Measurements from ENCODE around the gene UBA1.

UBA1 gene

DNA sequence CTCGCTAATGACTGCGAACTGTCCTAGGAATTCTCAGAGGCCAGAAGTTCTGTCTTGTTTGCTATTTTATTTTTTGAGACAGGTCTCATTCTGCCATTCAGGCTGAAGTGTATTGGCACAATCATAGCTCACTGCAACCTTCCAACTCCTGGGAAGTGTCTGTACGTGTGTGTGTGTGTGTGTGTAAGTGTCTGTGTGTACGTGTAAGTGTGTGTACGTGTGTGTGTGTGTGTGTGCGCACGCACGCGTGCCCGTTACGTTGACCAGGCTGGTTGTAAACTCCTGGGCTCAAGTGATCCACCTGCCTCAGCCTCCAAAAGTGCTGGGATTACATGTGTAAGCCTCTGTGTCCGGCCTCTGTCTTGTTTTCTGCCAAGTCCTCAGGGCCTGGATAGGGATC, 14.5 kb downstream of the UBA1 start:
- TF ChIP-seq, protein P1, sequence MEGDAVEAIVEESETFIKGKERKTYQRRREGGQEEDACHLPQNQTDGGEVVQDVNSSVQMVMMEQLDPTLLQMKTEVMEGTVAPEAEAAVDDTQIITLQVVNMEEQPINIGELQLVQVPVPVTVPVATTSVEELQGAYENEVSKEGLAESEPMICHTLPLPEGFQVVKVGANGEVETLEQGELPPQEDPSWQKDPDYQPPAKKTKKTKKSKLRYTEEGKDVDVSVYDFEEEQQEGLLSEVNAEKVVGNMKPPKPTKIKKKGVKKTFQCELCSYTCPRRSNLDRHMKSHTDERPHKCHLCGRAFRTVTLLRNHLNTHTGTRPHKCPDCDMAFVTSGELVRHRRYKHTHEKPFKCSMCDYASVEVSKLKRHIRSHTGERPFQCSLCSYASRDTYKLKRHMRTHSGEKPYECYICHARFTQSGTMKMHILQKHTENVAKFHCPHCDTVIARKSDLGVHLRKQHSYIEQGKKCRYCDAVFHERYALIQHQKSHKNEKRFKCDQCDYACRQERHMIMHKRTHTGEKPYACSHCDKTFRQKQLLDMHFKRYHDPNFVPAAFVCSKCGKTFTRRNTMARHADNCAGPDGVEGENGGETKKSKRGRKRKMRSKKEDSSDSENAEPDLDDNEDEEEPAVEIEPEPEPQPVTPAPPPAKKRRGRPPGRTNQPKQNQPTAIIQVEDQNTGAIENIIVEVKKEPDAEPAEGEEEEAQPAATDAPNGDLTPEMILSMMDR (conservative IDR thresholded peaks at IDR 0.05; ENCODE audit: control insufficient read depth, insufficient read depth, low read depth, low read length): no peak
- no peak for DNase-seq (ENCODE audit: low read depth)
- H3K4me3 ChIP-seq (ENCODE audit: control insufficient read depth, low read depth, low read length): no peak overlapping the region

DNA sequence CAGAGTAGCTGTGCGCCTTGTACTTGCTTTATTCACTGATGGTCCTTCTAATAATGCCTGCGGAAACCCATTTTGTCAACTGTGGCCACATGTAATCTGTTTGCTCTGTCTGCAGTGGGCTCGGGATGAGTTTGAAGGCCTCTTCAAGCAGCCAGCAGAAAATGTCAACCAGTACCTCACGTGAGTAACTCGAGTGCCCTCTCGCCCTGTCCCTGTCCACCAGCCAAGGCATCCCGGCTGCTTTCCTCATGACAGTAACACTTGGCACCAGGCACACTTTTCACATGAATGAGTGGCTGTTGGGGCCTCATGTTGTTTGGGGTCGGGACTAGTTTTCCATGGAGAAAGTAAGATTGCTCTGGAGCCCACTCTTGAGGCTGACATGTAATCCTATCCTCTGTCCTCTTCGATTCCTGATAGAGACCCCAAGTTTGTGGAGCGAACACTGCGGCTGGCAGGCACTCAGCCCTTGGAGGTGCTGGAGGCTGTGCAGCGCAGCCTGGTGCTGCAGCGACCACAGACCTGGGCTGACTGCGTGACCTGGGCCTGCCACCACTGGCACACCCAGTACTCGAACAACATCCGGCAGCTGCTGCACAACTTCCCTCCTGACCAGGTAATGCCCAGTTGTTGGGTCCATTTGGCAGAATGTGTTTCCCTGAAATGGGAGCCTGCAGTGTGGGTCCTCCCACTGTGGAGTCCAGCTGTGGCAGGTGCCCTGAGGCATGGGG, 16.0 kb downstream of the UBA1 start:
- TF ChIP-seq, protein P1 (conservative IDR thresholded peaks at IDR 0.05; ENCODE audit: control insufficient read depth, insufficient read depth, low read depth, low read length): no peak
- H3K4me3 ChIP-seq (ENCODE audit: control insufficient read depth, low read depth, low read length): no peak overlapping the region
- DNase-seq (ENCODE audit: low read depth): no peak

DNA sequence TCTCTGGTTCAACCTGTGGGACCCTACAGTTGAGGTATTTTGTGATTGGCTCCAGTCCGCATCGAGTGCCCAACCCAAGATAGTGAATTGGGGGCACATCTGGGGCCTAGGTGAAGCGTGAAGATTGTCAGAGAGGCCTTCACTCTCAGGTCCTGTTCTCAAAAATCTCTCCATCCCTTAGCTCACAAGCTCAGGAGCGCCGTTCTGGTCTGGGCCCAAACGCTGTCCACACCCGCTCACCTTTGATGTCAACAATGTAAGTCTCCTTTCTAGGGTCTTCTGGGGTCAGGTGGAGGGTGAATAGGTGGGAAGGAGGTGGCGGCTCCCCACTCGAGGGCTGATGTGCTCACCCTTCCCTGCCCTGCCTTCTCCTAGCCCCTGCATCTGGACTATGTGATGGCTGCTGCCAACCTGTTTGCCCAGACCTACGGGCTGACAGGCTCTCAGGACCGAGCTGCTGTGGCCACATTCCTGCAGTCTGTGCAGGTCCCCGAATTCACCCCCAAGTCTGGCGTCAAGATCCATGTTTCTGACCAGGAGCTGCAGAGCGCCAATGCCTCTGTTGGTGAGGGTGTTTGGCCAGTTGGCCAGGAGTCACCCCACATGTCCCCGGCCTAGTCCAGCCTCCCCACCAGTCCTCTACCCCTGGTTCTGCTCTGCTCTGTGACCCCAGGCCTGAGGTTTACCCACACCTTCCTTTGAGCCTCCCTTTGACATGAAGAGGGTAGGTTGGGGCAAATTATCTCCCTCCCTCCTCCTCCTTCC, 17.2 kb downstream of the UBA1 start:
- TF ChIP-seq, protein P1 (conservative IDR thresholded peaks at IDR 0.05; ENCODE audit: control insufficient read depth, insufficient read depth, low read depth, low read length): no peak
- DNase-seq (ENCODE audit: low read depth): no peak
- no peak overlapping the region for H3K4me3 ChIP-seq (ENCODE audit: control insufficient read depth, low read depth, low read length)

DNA sequence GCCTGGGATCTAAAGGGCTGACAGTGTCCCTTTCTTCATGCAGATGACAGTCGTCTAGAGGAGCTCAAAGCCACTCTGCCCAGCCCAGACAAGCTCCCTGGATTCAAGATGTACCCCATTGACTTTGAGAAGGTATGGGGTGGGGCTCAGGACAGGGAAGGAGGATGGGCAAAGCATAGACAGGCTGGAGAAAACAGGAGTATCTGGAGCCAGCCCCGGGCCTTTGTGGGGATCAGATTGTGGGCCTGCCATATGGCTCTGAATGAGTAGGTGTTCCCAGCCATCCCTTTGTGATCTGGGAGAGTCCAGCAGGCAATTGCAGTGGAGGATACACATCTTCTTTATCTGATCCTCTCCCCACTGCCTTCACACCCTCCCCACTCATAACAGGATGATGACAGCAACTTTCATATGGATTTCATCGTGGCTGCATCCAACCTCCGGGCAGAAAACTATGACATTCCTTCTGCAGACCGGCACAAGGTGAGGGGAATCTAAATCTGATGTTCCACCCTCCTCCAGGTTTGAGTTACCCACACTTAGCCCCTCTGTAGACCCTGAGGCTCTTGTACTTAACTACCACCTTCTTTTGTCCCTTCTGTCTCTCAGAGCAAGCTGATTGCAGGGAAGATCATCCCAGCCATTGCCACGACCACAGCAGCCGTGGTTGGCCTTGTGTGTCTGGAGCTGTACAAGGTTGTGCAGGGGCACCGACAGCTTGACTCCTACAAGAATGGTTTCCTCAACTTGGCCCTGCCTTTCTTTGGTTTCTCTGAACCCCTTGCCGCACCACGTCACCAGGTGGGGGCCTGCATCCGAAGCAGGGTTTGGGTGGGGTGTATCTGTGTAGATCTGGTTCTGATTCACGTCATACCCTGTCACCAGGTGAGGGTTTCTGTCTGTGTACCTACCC, 19.0 kb downstream of the UBA1 start:
- TF ChIP-seq, protein P1 (conservative IDR thresholded peaks at IDR 0.05; ENCODE audit: control insufficient read depth, insufficient read depth, low read depth, low read length): no peak
- DNase-seq (ENCODE audit: low read depth): no peak
- no peak overlapping the region for H3K4me3 ChIP-seq (ENCODE audit: control insufficient read depth, low read depth, low read length)

DNA sequence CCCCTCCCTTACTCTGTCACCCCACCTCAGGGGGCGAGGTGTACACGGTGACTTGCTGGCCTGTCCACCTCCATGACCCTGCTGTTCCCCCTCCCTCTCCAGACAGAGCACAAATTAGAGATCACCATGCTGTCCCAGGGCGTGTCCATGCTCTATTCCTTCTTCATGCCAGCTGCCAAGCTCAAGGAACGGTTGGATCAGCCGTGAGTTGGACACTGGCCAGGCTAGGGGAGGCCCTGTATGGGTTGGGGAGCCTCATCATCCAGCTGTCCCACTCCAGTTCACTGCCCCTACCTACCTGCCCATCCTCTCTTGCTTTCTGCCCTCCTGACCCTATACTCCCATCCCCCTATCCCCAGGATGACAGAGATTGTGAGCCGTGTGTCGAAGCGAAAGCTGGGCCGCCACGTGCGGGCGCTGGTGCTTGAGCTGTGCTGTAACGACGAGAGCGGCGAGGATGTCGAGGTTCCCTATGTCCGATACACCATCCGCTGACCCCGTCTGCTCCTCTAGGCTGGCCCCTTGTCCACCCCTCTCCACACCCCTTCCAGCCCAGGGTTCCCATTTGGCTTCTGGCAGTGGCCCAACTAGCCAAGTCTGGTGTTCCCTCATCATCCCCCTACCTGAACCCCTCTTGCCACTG, 20.9 kb downstream of the UBA1 start:
- TF ChIP-seq, protein P1 (conservative IDR thresholded peaks at IDR 0.05; ENCODE audit: control insufficient read depth, insufficient read depth, low read depth, low read length): no peak
- no peak for DNase-seq (ENCODE audit: low read depth)
- no peak overlapping the region for H3K4me3 ChIP-seq (ENCODE audit: control insufficient read depth, low read depth, low read length)

DNA sequence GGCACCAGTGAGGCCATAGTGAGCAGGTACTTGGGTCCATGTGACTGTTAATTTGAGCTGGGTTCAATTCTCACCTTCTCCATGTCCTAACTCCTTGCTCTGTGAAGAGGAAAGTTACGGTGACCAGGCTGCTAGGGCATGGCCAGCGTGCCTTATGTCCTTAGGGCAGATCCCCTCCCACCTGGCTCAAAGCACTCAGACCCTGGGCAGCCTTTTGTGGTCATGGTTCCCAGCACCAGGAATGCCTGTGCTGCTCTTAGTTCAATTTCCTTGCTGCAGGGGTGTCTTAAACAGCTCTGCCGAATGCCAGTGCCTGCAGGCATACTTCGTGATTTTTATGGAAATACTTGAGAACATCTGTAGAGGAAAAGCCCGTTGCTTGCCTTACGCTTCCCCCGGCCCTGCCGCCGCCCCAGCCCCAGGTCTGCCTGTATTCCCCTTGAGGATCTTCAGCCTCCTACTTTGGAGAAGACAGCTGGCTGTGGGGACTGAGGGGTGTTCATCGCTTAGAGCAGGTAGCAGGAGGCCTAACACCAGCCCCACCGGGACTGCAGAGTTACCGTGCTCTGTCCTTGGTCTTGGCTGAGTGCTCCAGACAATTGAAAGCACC, 21.8 kb downstream of the UBA1 start:
- no peak overlapping the region for H3K4me3 ChIP-seq (ENCODE audit: control insufficient read depth, low read depth, low read length)
- TF ChIP-seq, protein P1 (conservative IDR thresholded peaks at IDR 0.05; ENCODE audit: control insufficient read depth, insufficient read depth, low read depth, low read length): no peak

More for the DNA sequence above, 21.8 kb downstream of the UBA1 start:
- DNase-seq (ENCODE audit: low read depth): no peak
